Spleen (tissue), 13 donors: ENCODE results near the gene DOCK4. TPM values are rescaled to one million over a fixed set of nuclear protein-coding genes. Genes with fewer than 3 reads are reported as not detected.

ENCODE experiments used
- DNase-seq: peaks from one replicate; pipeline ENCODE4 v3.0.0-alpha.2; 2020
- H3K27ac ChIP-seq, 8 donors: fragments of 200-600 bp; sonication (generic) in 7 of 8; 1 replicate in 4 of 8; 2 replicates in 4 of 8; pipeline versions ENCODE4 v1.5.0 to v1.8.0; 2016 to 2021; ENCODE audit warnings: inconsistent platforms in 4 of 8, mild to moderate bottlenecking in 4 of 8, moderate library complexity in 1 of 8
- H3K27me3 ChIP-seq, 7 donors: fragments of 200-600 bp; sonication (generic) in 6 of 7; replicated peaks in 1 of 7; 1 replicate in 4 of 7; 2 replicates in 3 of 7; pipeline versions ENCODE4 v1.5.0 to v1.8.0; 2016 to 2021; ENCODE audit warnings: inconsistent platforms in 3 of 7, mild to moderate bottlenecking in 1 of 7
- H3K36me3 ChIP-seq, 6 donors: fragments of 200-600 bp; sonication (generic) in 5 of 6; 1 replicate in 4 of 6; 2 replicates in 2 of 6; pipeline versions ENCODE4 v1.5.0 to v1.8.0; 2016 to 2021; ENCODE audit warnings: inconsistent platforms in 2 of 6
- H3K4me1 ChIP-seq, 6 donors: fragments of 200-600 bp; sonication (generic) in 5 of 6; 1 replicate in 3 of 6; 2 replicates in 3 of 6; pipeline versions ENCODE4 v1.5.0 to v1.8.0; 2016 to 2021; ENCODE audit warnings: inconsistent platforms in 3 of 6
- H3K4me3 ChIP-seq, 8 donors: fragments of 200-600 bp; sonication (generic) in 7 of 8; 1 replicate in 4 of 8; 2 replicates in 4 of 8; pipeline versions ENCODE4 v1.5.0 to v1.8.0; 2016 to 2021; ENCODE audit warnings: inconsistent platforms in 4 of 8, mild to moderate bottlenecking in 4 of 8, moderate library complexity in 2 of 8
- H3K9me3 ChIP-seq, 8 donors: fragments of 200-600 bp; sonication (generic) in 7 of 8; 1 replicate in 4 of 8; 2 replicates in 4 of 8; pipeline versions ENCODE4 v1.5.0 to v1.8.0; 2016 to 2021; ENCODE audit warnings: inconsistent platforms in 4 of 8
- CTCF ChIP-seq, 11 experiments: fragments of 200-600 bp in 7 of 11; fragments of 450-650 bp in 4 of 11; sonication (generic) in 4 of 11; IDR thresholded peaks in 8 of 11; conservative IDR thresholded peaks in 3 of 11; 1 replicate in 7 of 11; 2 replicates in 4 of 11; pipeline versions ENCODE4 v1.4.0 to v1.8.0; 2016 to 2021; ENCODE audit warnings: antibody characterized with exemption in 11 of 11, inconsistent platforms in 4 of 11, mild to moderate bottlenecking in 1 of 11
- POLR2A ChIP-seq, 3 donors: fragments of 450-650 bp; IDR thresholded peaks; one replicate each; pipeline ENCODE4 v1.5.1; 2017; ENCODE audit warnings: antibody characterized with exemption in 3 of 3, mild to moderate bottlenecking in 1 of 3
- POLR2AphosphoS5 ChIP-seq, 3 donors: sonication (generic); formaldehyde crosslinking; IDR thresholded peaks; one replicate each; pipeline ENCODE4 v1.5.1; 2017; ENCODE audit warnings: antibody characterized with exemption in 3 of 3
- WGBS, 5 donors: extraction: QIAGEN DNeasy Blood & Tissue Kit in 3 of 5; methylation state at CpG; one replicate each; pipeline versions ENCODE4 v1.1.5 to v1.1.7; 2013 to 2018; 5-methylcytosine and 5-hydroxymethylcytosine counted together
- intact Hi-C: fragments of 100-400 bp; cut with DNase I; formaldehyde crosslinking; loops from one replicate; pipeline ENCODE4 v1.15.0; 2023; ENCODE audit warnings: low total_unique reads
- long read RNA-seq, 2 donors: transcript quantifications; one replicate each; lab custom pipeline, GENCODE V29; 2026
- polyA plus RNA-seq, 3 donors: library from polyadenylated mRNA; stranded (reverse); fragments of 200-250 nt; gene quantifications; one replicate each; pipeline ENCODE4 v1.2.1, GENCODE V29; 2013
- total RNA-seq, 7 donors: library from RNA; depleted of rRNA in 3 of 7; stranded (reverse); fragments of >200 nt in 3 of 7; fragmentation: NEBNext Ultra II Directional in 4 of 7; extraction: Animal tissue kit (Norgen Biotek cat#: 25700) in 4 of 7; gene quantifications; one replicate each; pipeline versions ENCODE4 v1.1.0 to v1.2.1, GENCODE V29; 2016 to 2021
- donor health status: healthy with polysubstance abuse.
- donor health status: DM: no; HTN: no; CAD: no; lungs with moderate emphysema.
- donor health status: DM: no; HTN: no; CAD: no.
- donor health status: Bipolar disorder and iron deficiency.
- donor health status: healthy.
- donor health status: DM: no; HTN: no; CAD: no.
- donor health status: DM: yes; HTN: yes; CAD: no.

The DOCK4 gene
- total RNA-seq (10 to 100 TPM; 11.4 to 26.9 (median 15.9) TPM), polyA plus RNA-seq (1 to 10 TPM; 1.4 to 3.4 (median 1.5) TPM)
- long read RNA-seq, donor 1, result 0 reads
- long read RNA-seq, donor 2, result 0 reads

GRCh38 chr7:112206238-112206990 lies at the start of gene DOCK4, which contains the start of gene ZNF277:
TSS of gene DOCK4 (minus strand) at chr7:112206399. CDS start at chr7:112206138, 261 bp downstream.
TSS of gene ZNF277 (plus strand) at chr7:112206695. CDS start at chr7:112206717, 22 bp downstream.
- peak; percentile 87 to 93 (median 93) for TF ChIP-seq POLR2AphosphoS5 (IDR thresholded peaks at IDR 0.05)
- TF ChIP-seq POLR2A (IDR thresholded peaks at IDR 0.05), result peak in 1 of 3 donors; percentile 76
- peak in 5 of 11 experiments; percentile 3 to 36 (median 30) for TF ChIP-seq CTCF (IDR thresholded peaks at IDR 0.05 in 8 of 11, conservative IDR thresholded peaks at IDR 0.05 in 3 of 11)
- peak within 1 kb of the TSS; percentile 56 to 96 (median 91) for H3K4me3 ChIP-seq
- H3K27ac ChIP-seq, result peak within 1 kb of the TSS; percentile 57 to 92 (median 82)
- peaks cover 13 to 65% (median 36%) of the 10 kb centered on the region in 6 donors for H3K4me1 ChIP-seq
- 0% methylated on average over 18 to 67 of the region's 67 CpGs for WGBS, 5 donors
- no peaks in the 10 kb centered on the region for H3K36me3 ChIP-seq
- H3K27me3 ChIP-seq, result peaks cover 0 to 41% (median 5%) of the 10 kb centered on the region in 7 donors
- intact Hi-C loops, result no loop called here
- peak; percentile 99 for DNase-seq
- H3K9me3 ChIP-seq, result no peaks in the 10 kb centered on the region

GRCh38 chr7:112255388-112255720 lies 49.2 kb upstream of the DOCK4 start:
- intact Hi-C loops, result no loop called here
- Histone ChIP-seq H3K4me1 (peaks cover 0 to 14% (median 2%) of the 10 kb centered on the region in 6 donors), H3K36me3 (no peaks in the 10 kb centered on the region), H3K27me3 (no peaks in the 10 kb centered on the region), H3K4me3 (no peak overlapping the region), H3K27ac (no peak overlapping the region), H3K9me3 (no peaks in the 10 kb centered on the region)
- DNase-seq, result no peak
- TF ChIP-seq POLR2A (IDR thresholded peaks at IDR 0.05), result no peak
- TF ChIP-seq POLR2AphosphoS5 (IDR thresholded peaks at IDR 0.05), result no peak
- TF ChIP-seq CTCF (IDR thresholded peaks at IDR 0.05 in 8 of 11, conservative IDR thresholded peaks at IDR 0.05 in 3 of 11), result no peak

GRCh38 chr7:112254709-112255387 lies 48.6 kb upstream of the DOCK4 start:
- peaks cover 0 to 14% (median 2%) of the 10 kb centered on the region in 6 donors for H3K4me1 ChIP-seq
- H3K4me3 ChIP-seq, result no peak overlapping the region
- peaks cover 0 to under 1% (median 0%) of the 10 kb centered on the region in 8 donors for H3K9me3 ChIP-seq
- H3K27me3 ChIP-seq, result no peaks in the 10 kb centered on the region
- intact Hi-C loops, result no loop called here
- no peak overlapping the region for H3K27ac ChIP-seq
- H3K36me3 ChIP-seq, result no peaks in the 10 kb centered on the region
- no peak for TF ChIP-seq POLR2A (IDR thresholded peaks at IDR 0.05)
- no peak for TF ChIP-seq CTCF (IDR thresholded peaks at IDR 0.05 in 8 of 11, conservative IDR thresholded peaks at IDR 0.05 in 3 of 11)
- no peak for TF ChIP-seq POLR2AphosphoS5 (IDR thresholded peaks at IDR 0.05)
- no peak for DNase-seq
- 88 to 95% (median 92%) methylated on average over 6 of the region's 6 CpGs for WGBS, 5 donors

- H3K4me3 ChIP-seq, result no peak overlapping the region
- no peak overlapping the region for H3K27ac ChIP-seq
- no peaks in the 10 kb centered on the region for H3K27me3 ChIP-seq
- 78 to 91% (median 90%) methylated on average over 1 of the region's 1 CpG for whole genome bisulfite sequencing, 5 donors
- H3K9me3 ChIP-seq, result peaks cover 0 to 8% (median 0%) of the 10 kb centered on the region in 8 donors
- TF ChIP-seq POLR2A (IDR thresholded peaks at IDR 0.05), result no peak
- TF ChIP-seq POLR2AphosphoS5 (IDR thresholded peaks at IDR 0.05), result no peak
- no peak for TF ChIP-seq CTCF (IDR thresholded peaks at IDR 0.05 in 8 of 11, conservative IDR thresholded peaks at IDR 0.05 in 3 of 11)
- H3K4me1 ChIP-seq, result peaks cover 0 to 14% (median 2%) of the 10 kb centered on the region in 6 donors
- DNase-seq, result no peak
- intact Hi-C loops, result no loop called here
- no peaks in the 10 kb centered on the region for H3K36me3 ChIP-seq
Observed at GRCh38 chr7:112254156-112254555, 48.0 kb upstream of the DOCK4 start.
